Neural cell (in vitro differentiated cells): Measurements from ENCODE around the gene KLHDC3. TPM values are rescaled to one million over a fixed set of nuclear protein-coding genes. Genes with fewer than 3 reads are reported as not detected.

ENCODE experiments used
- H2AFZ ChIP-seq: fragments of 200-600, 300-800 bp; sonication (generic), shearing (Covaris generic); 2 replicates; pipeline ENCODE4 v1.6.0; 2014; ENCODE audit warnings: low read depth, mild to moderate bottlenecking, antibody characterized with exemption, low read length, moderate library complexity
- H3F3A ChIP-seq: fragments of 200-600 bp; shearing (Covaris generic); 2 replicates; pipeline ENCODE4 v1.6.1; 2016; ENCODE audit warnings: mild to moderate bottlenecking, moderate library complexity, mixed read lengths, antibody characterized with exemption, low read length; ENCODE audit not compliant: insufficient read depth, poor library complexity, severe bottlenecking
- H3K27ac ChIP-seq: fragments of 200-600, 300-800 bp; sonication (generic), shearing (Covaris generic); 2 replicates; pipeline ENCODE4 v1.5.1; 2014; ENCODE audit warnings: mild to moderate bottlenecking, low read length, moderate library complexity
- H3K27me3 ChIP-seq: fragments of 300-800, 200-600 bp; sonication (generic), shearing (Covaris generic); 2 replicates; pipeline ENCODE4 v1.6.0; 2014; ENCODE audit warnings: mild to moderate bottlenecking, low read depth, low read length, moderate library complexity; ENCODE audit not compliant: insufficient read depth
- H3K36me3 ChIP-seq: fragments of 300-800, 200-600 bp; sonication (generic), shearing (Covaris generic); 2 replicates; pipeline ENCODE4 v1.5.1; 2014; ENCODE audit warnings: mild to moderate bottlenecking, antibody characterized with exemption, low read length, moderate library complexity; ENCODE audit not compliant: insufficient read depth
- H3K4me2 ChIP-seq: fragments of 300-800, 200-600 bp; sonication (generic), shearing (Covaris generic); 2 replicates; pipeline ENCODE4 v1.6.0; 2014; ENCODE audit warnings: mild to moderate bottlenecking, low read length
- H3K4me3 ChIP-seq: fragments of 300-800, 200-600 bp; sonication (generic), shearing (Covaris generic); 2 replicates; pipeline ENCODE4 v1.5.1; 2014; ENCODE audit warnings: mild to moderate bottlenecking, low read length, moderate library complexity
- H3K79me2 ChIP-seq: fragments of 200-600 bp; shearing (Covaris generic); replicated peaks from 2 replicates; pipeline ENCODE4 v1.6.0; 2014; ENCODE audit warnings: mild to moderate bottlenecking, low read length, moderate library complexity; ENCODE audit not compliant: insufficient read depth
- H3K9ac ChIP-seq: fragments of 300-800, 200-600 bp; sonication (generic), shearing (Covaris generic); 2 replicates; pipeline ENCODE4 v1.6.1; 2016; ENCODE audit warnings: mild to moderate bottlenecking, low read length, mixed read lengths
- H3K9me2 ChIP-seq: fragments of 200-600 bp; shearing (Covaris generic); 2 replicates; pipeline ENCODE4 v1.6.1; 2016; ENCODE audit warnings: mild to moderate bottlenecking, low read length, mixed read lengths; ENCODE audit not compliant: insufficient read depth
- H3K9me3 ChIP-seq: fragments of 200-600, 300-800 bp; sonication (generic), shearing (Covaris generic); 2 replicates; pipeline ENCODE4 v1.6.1; 2016; ENCODE audit warnings: mild to moderate bottlenecking, mixed run types, low read length, moderate library complexity, mixed read lengths
- H4K20me1 ChIP-seq: fragments of 200-600 bp; shearing (Covaris generic); 2 replicates; pipeline ENCODE4 v1.6.1; 2016; ENCODE audit warnings: mild to moderate bottlenecking, mixed run types; ENCODE audit not compliant: insufficient read depth
- CTCF ChIP-seq: fragments of 450-650 bp; IDR thresholded peaks from 2 replicates; pipeline ENCODE4 v1.5.1; 2014; ENCODE audit warnings: antibody characterized with exemption, mild to moderate bottlenecking, moderate library complexity; ENCODE audit not compliant: poor library complexity, severe bottlenecking
- EP300 ChIP-seq: fragments of 450-650 bp; conservative IDR thresholded peaks from 2 replicates; pipeline ENCODE4 v1.6.1; 2014; ENCODE audit warnings: antibody characterized with exemption, mild to moderate bottlenecking, moderate library complexity; ENCODE audit not compliant: poor library complexity, severe bottlenecking
- EZH2 ChIP-seq: fragments of 200-600, 300-800 bp; shearing (Covaris generic), sonication (generic); IDR thresholded peaks from 2 replicates; pipeline ENCODE4 v1.6.1; 2014; ENCODE audit warnings: antibody characterized with exemption, low read length, borderline replicate concordance, mild to moderate bottlenecking; ENCODE audit not compliant: insufficient read depth, poor library complexity, severe bottlenecking
- MXI1 ChIP-seq: fragments of 450-650 bp; conservative IDR thresholded peaks from 2 replicates; pipeline ENCODE4 v1.6.1; 2014; ENCODE audit warnings: antibody characterized with exemption, mild to moderate bottlenecking; ENCODE audit not compliant: poor library complexity, severe bottlenecking
- POLR2AphosphoS5 ChIP-seq: IDR thresholded peaks from 2 replicates; pipeline ENCODE4 v1.6.1; 2012
- RAD21 ChIP-seq: fragments of 450-650 bp; conservative IDR thresholded peaks from 2 replicates; pipeline ENCODE4 v1.6.1; 2014; ENCODE audit warnings: antibody characterized with exemption, mild to moderate bottlenecking, moderate library complexity
- REST ChIP-seq: IDR thresholded peaks from 2 replicates; pipeline ENCODE4 v1.6.1; 2012; ENCODE audit warnings: borderline replicate concordance
- SMC3 ChIP-seq: fragments of 450-650 bp; conservative IDR thresholded peaks from 2 replicates; pipeline ENCODE4 v1.6.1; 2014; ENCODE audit warnings: antibody characterized with exemption, mild to moderate bottlenecking, moderate library complexity; ENCODE audit not compliant: poor library complexity
- polyA plus RNA-seq: library from polyadenylated mRNA; depleted of rRNA; stranded (reverse); fragments of >200 nt; gene quantifications from 2 replicates; pipeline ENCODE4 v1.2.3, GENCODE V29; 2014

Gene KLHDC3
- polyA plus RNA-seq, 1 donor from 2014 or later, result 232 TPM

- no peaks in the 10 kb centered on the region for H3K36me3 ChIP-seq
Measured at GRCh38 chr6:43009124-43009523, 4.9 kb upstream of the KLHDC3 start.

GRCh38 chr6:43011207-43011606 lies 2.8 kb upstream of the KLHDC3 start:
- Histone ChIP-seq H3K4me3 (no peak overlapping the region), H3K27me3 (no peaks in the 10 kb centered on the region), H2AFZ (no peak overlapping the region), H3K79me2 (peaks cover 29% of the 10 kb centered on the region), H3K36me3 (no peaks in the 10 kb centered on the region), H3F3A (no peaks in the 10 kb centered on the region), H3K9me3 (no peaks in the 10 kb centered on the region), H3K4me2 (no peak overlapping the region), H3K9ac (no peak overlapping the region), H4K20me1 (no peaks in the 10 kb centered on the region), H3K9me2 (no peaks in the 10 kb centered on the region), H3K27ac (no peak overlapping the region)
- TF ChIP-seq EZH2 (no peak), POLR2AphosphoS5 (no peak), CTCF (no peak), SMC3 (no peak), REST (no peak)

More at GRCh38 chr6:43009124-43009523, 4.9 kb upstream of the KLHDC3 start:
- Histone ChIP-seq H3F3A (no peaks in the 10 kb centered on the region), H3K27me3 (no peaks in the 10 kb centered on the region), H3K27ac (no peak overlapping the region), H3K9me2 (no peaks in the 10 kb centered on the region), H3K9ac (no peak overlapping the region), H3K4me2 (no peak overlapping the region), H4K20me1 (no peaks in the 10 kb centered on the region), H3K4me3 (no peak overlapping the region), H3K9me3 (no peaks in the 10 kb centered on the region), H2AFZ (no peak overlapping the region), H3K79me2 (peaks cover 10% of the 10 kb centered on the region)
- TF ChIP-seq RAD21 (peak; percentile 64), EP300 (no peak), SMC3 (peak; percentile 70), CTCF (peak; percentile 59), MXI1 (no peak)
